ENCODE measurements around the gene PACSIN1. TPM values are rescaled to one million over a fixed set of nuclear protein-coding genes. Genes with fewer than 3 reads are reported as not detected.

PACSIN1 gene
- total RNA-seq, 2 experiments from 2014 or later = 1.8 to 2.2 TPM

DNA sequence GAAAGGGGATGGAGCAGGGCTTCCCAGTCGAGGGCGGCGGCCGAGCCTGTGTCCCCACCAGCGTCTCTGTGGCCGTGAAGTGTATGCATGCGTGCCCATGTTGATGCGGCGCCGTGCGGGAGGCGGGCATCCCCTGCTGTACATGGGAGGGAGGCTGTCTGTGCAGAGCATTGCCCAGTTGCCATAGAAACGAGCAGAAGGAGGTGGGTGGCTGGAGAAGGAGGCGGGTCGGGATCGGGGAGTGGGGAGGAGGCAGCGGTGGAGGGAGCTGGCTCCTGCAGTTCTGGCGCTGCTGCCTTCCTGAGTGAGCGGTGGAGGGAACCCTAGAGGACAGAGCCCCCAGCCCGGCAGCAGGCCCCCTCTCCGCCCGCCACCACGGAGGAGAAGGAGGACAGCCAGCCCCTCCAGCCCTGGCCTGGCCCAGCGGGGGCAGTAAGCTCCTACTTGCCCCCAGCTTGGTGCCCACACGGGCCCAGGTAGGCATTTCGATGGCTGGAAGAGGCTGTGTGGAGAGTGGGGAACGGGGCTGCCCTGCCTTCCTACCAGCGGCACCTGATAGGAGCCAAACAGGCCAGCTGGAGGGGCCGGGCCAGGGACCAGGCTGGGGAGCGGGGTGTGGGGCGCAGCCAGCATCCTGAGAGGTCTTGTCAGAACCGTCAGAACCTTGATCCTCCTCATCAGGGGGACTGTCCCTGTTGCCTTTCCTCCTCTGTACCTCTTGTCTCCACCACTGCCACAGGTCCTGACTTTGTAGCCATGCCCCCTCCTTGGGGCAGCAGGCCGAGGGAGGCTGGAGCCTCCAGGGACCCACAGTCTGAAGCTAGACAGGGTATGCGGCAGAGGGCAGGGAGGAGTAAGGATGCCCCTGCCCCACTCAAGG lies 49.0 kb downstream of the PACSIN1 start:
- no peaks in the 10 kb centered on the region for H3K4me1 Mint-ChIP-seq
- peaks cover 5% of the 10 kb centered on the region for H3K9me3 Mint-ChIP-seq
- DNase-seq = no peak
- no peak overlapping the region for H3K4me3 Mint-ChIP-seq
- H3K27me3 Mint-ChIP-seq = peaks cover 6% of the 10 kb centered on the region
- no peaks in the 10 kb centered on the region for H3K36me3 Mint-ChIP-seq (ENCODE audit: low read depth)
- CTCF ChIA-PET = interaction anchor here (0.6 kb wide), 1 partner anchor 236 kb away, joined by 4 read pairs; no protein-coding TSS in a partner anchor
- POLR2A ChIA-PET = no interaction called here
- no peak overlapping the region for H3K27ac Mint-ChIP-seq

DNA sequence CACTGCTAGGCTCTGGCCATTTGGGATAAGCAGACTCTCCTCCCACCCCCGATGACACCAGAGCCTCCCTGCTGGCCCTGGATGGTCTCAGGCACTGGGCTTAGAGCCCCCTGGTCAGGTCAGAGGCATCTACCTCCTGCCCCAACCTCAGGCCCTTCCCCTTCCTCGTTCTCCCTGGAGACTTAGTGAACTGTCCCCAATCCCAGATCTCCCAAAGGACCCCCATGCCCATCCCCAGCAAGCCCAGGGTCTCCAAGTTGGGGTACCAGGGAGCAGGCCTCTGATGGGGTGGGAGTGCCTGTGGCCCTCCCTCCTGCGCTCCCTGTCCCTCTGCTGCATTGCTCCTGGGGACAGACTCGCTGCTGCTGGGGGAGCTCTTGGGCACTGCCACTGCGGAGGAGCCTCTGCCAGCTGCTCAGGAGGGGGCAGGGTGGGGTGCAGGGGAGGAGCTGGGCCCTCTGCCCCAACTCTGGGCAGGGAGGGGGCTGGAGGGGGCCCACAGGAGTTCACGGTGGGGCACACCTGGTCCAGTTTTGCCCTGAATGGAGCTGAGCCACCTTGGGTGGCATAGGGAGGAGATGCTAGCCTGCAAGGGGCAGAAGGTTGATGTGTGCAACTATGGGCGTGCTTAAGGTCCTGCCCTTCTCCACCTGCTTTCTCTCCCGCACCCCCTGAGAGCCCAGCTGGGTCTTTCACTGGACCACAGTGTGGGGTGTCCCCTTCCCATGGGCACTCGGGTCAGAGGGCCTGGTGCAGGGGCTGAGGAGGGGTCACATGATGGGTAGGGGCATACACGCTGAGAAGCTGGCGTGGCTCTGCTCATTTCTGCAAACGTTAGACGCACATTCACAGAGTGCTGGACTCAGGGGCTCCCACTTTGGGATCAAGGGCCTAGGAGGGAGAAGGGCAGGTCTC lies 49.9 kb downstream of the PACSIN1 start:
- no peaks in the 10 kb centered on the region for H3K9me3 Mint-ChIP-seq
- no peaks in the 10 kb centered on the region for H3K4me1 Mint-ChIP-seq
- ChIA-PET POLR2A (no interaction called here), CTCF (no interaction called here)
- no peak for DNase-seq
- peaks cover 6% of the 10 kb centered on the region for H3K27me3 Mint-ChIP-seq
- no peak overlapping the region for H3K27ac Mint-ChIP-seq
- no peak overlapping the region for H3K4me3 Mint-ChIP-seq
- no peaks in the 10 kb centered on the region for H3K36me3 Mint-ChIP-seq (ENCODE audit: low read depth)

DNA sequence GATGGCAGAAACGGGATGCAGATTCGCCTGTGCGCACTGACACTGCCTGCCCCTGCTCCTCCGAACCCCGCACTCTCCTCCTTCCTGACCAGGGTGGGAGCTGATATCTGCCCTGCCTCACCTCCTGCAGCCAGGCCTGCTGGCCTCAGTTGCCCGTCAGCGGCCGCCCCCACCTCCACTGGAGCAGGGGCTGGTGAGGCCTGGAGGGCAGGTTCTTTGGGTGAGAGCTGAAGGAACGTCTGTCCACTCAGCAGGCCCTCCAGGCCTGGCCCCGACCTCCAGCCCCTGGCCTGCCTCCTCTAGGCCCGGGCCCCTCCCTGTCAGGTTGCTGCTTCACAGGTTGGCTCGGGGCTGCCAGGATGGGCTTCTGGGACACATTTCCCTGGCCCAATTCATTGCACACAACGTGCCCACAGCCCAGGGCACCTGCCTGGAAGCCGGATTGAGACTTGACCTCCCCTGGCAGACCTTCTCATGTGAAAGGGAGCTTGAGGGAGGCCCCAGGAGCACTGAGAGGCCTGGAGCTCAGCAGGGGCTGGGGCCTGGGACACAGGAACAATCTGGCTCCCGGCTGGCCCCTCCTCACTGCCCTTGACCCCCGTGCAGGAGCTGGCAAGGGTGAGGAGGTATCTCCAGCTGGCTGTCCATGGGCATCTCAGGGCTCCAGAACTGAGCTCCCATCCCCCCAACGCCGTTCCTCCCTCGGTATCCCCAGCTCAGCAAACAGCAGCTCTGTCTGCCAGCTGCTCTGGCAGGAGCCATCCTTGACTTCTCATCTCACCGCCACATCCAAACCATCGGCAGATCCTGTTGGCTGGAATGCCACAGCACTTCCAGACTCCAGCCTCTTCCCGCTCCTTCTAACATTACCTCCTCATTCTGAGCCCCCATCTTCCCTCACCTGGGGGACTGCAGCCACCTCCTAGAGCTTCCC lies 50.8 kb downstream of the PACSIN1 start:
- Mint-ChIP-seq H3K4me3 (no peak overlapping the region), H3K27me3 (peaks cover 6% of the 10 kb centered on the region), H3K9me3 (no peaks in the 10 kb centered on the region), H3K27ac (no peak overlapping the region), H3K36me3 (ENCODE audit: low read depth) (no peaks in the 10 kb centered on the region), H3K4me1 (no peaks in the 10 kb centered on the region)
- POLR2A ChIA-PET = no interaction called here
- DNase-seq = no peak
- CTCF ChIA-PET = no interaction called here

DNA sequence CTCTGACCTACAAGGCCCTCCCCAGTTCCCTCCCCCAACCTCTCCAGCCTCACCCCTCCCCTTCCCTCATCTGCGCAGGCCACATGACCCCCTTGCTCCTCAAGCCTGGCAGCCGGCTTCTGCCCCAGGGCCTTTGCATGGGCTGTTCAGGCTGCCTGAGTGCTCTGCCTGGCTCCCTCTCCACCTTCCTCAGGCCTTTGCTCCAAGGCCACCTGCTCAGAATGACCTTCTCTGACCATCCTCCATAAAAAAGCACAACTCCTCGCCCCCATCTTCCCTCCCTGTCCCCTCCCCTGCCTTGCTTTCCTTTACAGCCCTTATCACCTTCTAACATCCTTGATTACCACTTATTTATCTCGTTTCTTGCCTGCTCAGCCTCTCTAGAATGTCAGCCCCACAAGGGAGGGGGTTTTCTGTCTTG lies 51.6 kb downstream of the PACSIN1 start:
- DNase-seq = no peak
- ChIA-PET POLR2A (no interaction called here), CTCF (no interaction called here)
- Mint-ChIP-seq H3K4me1 (no peaks in the 10 kb centered on the region), H3K4me3 (no peak overlapping the region), H3K9me3 (no peaks in the 10 kb centered on the region), H3K27me3 (peaks cover 6% of the 10 kb centered on the region), H3K36me3 (ENCODE audit: low read depth) (no peaks in the 10 kb centered on the region), H3K27ac (no peak overlapping the region)

DNA sequence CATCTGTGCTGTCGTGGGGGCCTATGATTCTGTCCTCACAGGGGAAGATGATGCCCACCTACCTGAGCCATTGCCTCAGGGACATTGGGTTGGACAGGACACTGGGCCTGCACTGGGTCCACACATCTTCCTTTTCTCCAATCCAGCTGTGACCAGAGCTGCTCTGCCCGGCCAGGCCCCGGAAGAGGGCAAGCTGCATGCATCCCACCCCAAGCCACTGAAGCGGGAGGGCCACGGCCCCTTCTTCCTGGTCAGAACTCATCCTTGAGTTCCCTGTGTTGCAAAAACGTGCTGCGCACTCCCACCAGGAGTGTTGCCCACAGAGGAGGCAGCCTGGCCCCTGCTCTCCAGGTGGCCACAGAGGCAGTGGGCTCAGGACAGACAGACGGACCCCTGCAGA lies 52.1 kb downstream of the PACSIN1 start:
- H3K9me3 Mint-ChIP-seq = no peaks in the 10 kb centered on the region
- H3K4me1 Mint-ChIP-seq = no peaks in the 10 kb centered on the region
- no peak overlapping the region for H3K27ac Mint-ChIP-seq
- no peak overlapping the region for H3K4me3 Mint-ChIP-seq
- ChIA-PET POLR2A (no interaction called here), CTCF (interaction anchor here (1.5 kb wide), 1 partner anchor 58 kb away, joined by 5 read pairs; no protein-coding TSS in a partner anchor)
- no peaks in the 10 kb centered on the region for H3K36me3 Mint-ChIP-seq (ENCODE audit: low read depth)
- peaks cover 6% of the 10 kb centered on the region for H3K27me3 Mint-ChIP-seq
- no peak for DNase-seq

DNA sequence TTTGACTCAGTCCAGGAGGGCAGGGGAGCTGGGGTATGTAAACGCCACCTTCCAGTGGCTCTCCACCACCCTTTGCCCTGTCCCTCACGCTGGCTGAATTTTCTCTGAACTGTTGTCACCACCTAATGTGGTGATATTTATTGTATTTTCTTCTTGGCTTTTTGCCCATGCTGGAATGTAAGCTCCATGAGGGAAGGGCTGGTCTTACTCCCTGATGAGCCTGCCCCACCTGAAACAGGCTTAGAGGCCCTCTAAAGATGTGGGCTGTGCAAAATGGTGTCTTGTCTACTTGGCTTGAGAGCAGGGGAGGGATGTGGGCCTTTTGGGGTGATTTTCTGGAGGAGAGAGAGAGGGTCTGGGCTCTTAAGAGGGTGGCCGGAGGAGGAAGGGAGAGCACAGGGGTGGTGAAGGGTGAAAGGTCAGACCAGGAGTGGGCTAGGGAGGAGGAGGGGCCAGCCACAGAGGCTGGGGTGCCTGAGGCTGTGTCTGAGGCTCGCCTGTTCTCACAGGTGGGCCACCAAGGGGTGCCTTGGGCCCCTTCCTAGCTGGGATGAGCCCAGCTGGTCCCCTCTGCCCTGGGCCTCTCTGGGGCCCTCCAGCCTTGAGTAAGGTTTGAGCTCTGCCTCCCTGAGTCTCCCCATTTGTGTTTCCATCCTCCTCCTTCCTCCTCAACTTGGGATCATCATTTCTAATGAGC lies 52.9 kb downstream of the PACSIN1 start:
- CTCF ChIA-PET = interaction anchor here (0.6 to 1.5 kb wide), 3 partner anchors 51 to 91 kb away, joined by 3 to 5 read pairs (median 5); no protein-coding TSS in a partner anchor
- Mint-ChIP-seq H3K36me3 (ENCODE audit: low read depth) (no peaks in the 10 kb centered on the region), H3K27ac (no peak overlapping the region), H3K4me1 (peaks cover 2% of the 10 kb centered on the region), H3K27me3 (peaks cover 4% of the 10 kb centered on the region), H3K9me3 (no peaks in the 10 kb centered on the region), H3K4me3 (no peak overlapping the region)
- DNase-seq = no peak
- POLR2A ChIA-PET = no interaction called here

DNA sequence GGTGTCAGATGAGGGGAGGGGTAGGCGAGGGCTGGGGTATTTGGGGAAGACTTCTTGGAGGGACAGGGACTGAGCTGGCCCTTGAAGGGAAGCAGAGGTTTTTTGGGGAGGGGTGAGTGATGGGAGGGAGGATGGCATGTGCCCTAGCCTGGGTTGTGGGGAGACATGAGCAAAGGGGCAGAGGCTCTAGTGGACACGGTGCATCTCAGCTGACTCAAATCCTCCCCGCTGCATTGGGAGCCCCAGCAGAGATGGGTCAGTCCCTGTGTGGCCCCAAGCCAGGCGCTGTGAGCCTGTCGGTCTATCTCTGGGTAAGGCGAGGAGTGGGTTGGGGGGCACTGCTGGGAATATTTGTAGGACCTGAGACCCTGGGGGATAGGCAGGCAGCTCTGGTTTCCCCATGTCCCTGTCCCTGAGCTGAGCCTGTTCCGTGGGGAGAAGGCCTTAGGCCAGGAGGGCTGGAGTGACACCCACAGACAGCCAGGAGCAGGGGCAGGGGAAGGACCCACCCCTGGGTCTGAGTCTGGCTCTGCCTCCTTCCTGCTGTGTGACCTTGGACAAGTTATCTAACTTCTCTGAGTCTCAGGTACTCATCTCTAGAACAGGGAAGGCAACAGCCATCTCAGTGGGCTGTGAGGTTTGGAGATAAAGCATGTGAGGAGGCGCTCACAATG lies 54.2 kb downstream of the PACSIN1 start:
- no peak for DNase-seq
- Mint-ChIP-seq H3K9me3 (no peaks in the 10 kb centered on the region), H3K4me1 (peaks cover 2% of the 10 kb centered on the region), H3K36me3 (ENCODE audit: low read depth) (no peaks in the 10 kb centered on the region), H3K4me3 (no peak overlapping the region), H3K27ac (no peak overlapping the region), H3K27me3 (no peaks in the 10 kb centered on the region)
- ChIA-PET POLR2A (no interaction called here), CTCF (interaction anchor here (1.2 kb wide), 1 partner anchor 89 kb away, joined by 3 read pairs; no protein-coding TSS in a partner anchor)

DNA sequence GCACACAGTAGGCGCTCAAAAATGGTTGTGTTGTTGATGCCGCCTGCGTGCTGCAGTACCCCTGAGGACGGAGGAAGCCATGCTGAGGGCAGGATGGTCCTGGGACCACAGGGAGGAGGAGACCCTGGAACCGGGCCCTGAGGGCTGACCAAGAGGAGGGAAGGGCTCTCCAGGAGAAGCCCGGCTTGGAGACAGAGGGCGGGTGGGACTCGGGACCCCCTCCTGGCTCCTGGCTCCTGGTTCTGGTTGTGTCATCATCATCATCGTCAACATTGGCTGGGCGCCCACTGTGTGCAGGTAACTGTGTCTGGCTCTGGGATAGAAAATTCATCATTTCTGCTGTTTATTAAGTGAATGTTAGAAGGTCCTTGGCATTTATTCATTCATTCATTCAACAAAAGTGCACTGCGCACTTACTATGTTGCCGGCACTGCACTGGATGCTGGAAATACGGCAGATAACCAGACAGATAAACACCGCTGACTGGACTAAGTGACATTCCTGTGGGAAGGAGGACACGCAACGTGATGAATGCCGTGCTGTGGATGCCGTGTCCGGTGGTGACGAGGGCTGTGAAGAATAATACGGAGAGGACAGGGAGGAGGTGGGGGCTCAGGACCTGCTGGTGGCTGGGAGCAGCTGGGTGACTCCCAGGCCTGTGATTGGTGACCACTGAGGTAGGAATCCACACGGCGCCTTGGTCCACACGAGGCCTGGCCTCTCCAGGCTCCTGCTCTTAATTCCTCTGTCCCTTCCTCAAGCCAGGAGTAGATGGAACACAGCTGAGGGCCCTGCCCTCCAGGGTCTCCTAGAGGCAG lies 55.0 kb downstream of the PACSIN1 start:
- Mint-ChIP-seq H3K9me3 (no peaks in the 10 kb centered on the region), H3K36me3 (ENCODE audit: low read depth) (no peaks in the 10 kb centered on the region), H3K27ac (no peak overlapping the region), H3K4me3 (no peak overlapping the region), H3K4me1 (peaks cover 2% of the 10 kb centered on the region), H3K27me3 (no peaks in the 10 kb centered on the region)
- CTCF ChIA-PET = interaction anchor here (1.0 kb wide), 1 partner anchor 88 kb away, joined by 3 read pairs; no protein-coding TSS in a partner anchor
- no peak for DNase-seq
- POLR2A ChIA-PET = no interaction called here

DNA sequence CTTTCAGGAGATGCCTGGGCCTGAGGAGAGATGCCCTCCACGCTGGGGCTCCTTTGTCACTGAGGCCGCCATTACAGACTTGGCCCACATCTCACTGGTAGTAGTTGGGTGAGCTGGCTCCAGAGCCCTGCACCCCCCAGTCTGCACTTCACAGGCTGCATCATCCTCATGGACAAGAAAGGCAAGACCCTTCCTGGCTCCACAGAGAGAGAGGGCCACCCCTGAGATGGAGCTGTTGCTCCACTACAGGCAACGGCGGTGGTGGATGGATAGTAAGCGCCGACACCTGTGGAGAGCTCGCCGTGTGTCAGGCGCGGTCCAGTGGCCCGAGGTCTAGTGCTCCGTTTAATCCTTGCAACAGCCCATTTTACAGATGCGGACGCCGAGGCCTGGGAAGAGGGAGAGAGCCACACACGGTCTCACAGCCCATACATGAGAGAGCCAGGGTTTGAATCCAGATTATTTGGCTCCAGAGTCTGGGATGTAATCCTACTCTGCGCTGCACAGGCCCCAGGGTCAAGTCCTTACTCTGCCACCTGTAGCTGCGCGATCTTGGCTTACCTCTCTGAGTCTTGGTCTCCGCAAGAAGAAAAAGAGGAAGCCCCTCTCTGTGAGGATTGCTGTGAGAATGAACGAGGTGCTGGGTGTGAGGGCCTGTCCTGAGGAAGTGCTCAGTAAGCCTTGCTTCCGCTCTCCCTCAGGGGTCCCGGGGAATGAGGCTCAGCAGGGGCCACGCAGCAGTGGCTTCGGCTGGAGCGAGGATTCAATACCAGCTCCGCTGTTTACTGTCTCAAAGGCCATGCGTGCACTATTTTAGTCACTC lies 55.8 kb downstream of the PACSIN1 start:
- no peaks in the 10 kb centered on the region for H3K36me3 Mint-ChIP-seq (ENCODE audit: low read depth)
- no peaks in the 10 kb centered on the region for H3K27me3 Mint-ChIP-seq
- CTCF ChIA-PET = interaction anchor here (1.0 kb wide), 1 partner anchor 87 kb away, joined by 3 read pairs; no protein-coding TSS in a partner anchor
- DNase-seq = no peak
- H3K4me3 Mint-ChIP-seq = no peak overlapping the region
- POLR2A ChIA-PET = no interaction called here
- H3K9me3 Mint-ChIP-seq = no peaks in the 10 kb centered on the region
- H3K27ac Mint-ChIP-seq = no peak overlapping the region
- H3K4me1 Mint-ChIP-seq = peaks cover 2% of the 10 kb centered on the region

DNA sequence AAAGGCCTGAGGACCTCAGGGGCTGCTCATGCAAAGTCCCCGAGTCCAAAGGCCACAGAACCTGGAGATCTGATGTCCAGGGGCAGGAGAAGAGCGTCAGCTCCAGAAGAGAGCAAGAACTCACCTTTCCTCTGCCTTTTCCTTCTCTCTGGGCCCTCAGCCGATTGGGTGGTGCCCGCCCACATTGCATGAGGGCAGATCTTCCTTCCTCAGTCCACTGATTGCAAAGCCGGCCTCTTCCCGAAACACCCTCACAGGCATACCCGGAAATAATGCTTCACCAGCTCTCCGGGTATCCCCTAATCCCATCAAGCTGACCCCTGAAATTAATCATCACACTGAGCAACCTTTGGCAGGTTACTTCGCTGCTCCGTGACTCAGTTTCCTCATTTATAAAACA lies 56.9 kb downstream of the PACSIN1 start:
- Mint-ChIP-seq H3K4me1 (peaks cover 9% of the 10 kb centered on the region), H3K27me3 (no peaks in the 10 kb centered on the region), H3K4me3 (no peak overlapping the region), H3K9me3 (no peaks in the 10 kb centered on the region), H3K36me3 (ENCODE audit: low read depth) (no peaks in the 10 kb centered on the region), H3K27ac (no peak overlapping the region)
- POLR2A ChIA-PET = no interaction called here
- CTCF ChIA-PET = interaction anchor here (0.9 kb wide), 1 partner anchor 63 kb away, joined by 3 read pairs; no protein-coding TSS in a partner anchor
- no peak for DNase-seq

Data from activated CD4-positive, alpha-beta memory T cell treated with anti-CD3 and anti-CD28 coated beads, Interleukin-2, amount 10 ng/mL, durations not matched to agents 7 days and 5 days (primary cell).